Stimulated activated CD8-positive, alpha-beta memory T cell treated with anti-CD3 and anti-CD28 coated beads, Interleukin-2, amount 100 ng/mL, for 1 hour (primary cell): ENCODE measurements around the gene ANKS6.
A peak's percentile ranks its signal among the peaks of the same experiment; 100 is the strongest.

ENCODE experiments used
- DNase-seq, 2 donors: peaks; one replicate each; pipeline ENCODE4 v3.0.0-alpha.2; 2020; ENCODE audit warnings: low read depth in 2 of 2

The ANKS6 gene

DNA sequence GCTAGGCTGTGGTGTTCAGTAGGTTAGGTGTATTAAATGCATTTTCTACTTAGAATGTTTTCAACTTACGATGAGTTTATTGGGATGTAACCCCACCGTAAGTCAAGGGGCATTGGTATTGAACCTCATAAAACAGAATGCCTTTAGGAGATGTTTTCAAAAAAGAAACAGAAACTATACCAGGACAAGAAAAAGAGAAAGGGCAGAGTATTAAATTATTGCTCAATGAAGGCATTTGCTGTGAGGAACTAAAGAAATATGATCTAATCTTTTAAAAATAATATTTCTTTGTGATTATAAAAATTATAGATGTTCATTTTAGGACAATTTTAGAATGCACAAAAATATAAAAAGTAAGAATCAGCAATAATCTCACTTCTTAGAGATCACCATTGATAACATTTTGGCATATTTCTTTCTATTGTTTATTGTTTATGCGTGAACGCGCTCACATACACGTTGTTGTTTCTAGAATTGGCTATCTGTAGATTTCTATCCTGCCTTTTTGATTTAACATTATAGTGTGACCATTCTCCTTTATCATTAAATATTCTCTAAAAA is 19.1 kb upstream of the ANKS6 start:
- DNase-seq = no peak

DNA sequence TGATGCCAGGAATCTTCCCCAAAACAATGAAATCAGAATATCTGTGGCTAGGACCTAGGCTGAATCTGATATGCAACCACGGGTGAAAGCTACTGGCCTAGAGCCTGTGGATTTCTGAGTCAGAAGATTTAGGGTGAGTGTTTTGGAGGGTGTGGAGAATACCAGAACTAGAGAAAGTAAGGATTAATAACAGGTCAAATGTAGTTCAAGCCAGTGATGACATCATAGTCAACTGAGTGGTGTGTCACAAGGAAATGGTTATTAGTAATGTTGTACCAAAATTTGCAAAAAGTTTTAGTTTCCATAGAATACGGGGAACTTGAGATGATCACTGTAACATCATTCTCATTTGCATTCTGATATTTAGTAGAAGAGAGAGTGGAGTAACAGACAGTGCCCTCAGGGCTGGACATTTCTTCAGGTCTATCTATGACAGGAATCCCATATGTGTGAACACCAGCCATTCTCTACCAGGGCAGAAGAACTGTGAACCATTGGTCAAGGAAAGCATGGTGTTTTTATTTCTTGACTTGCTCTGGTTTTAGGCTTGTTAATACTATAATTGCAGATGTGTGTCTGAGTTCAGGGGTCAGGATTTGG is 14.8 kb upstream of the ANKS6 start:
- no peak for DNase-seq

DNA sequence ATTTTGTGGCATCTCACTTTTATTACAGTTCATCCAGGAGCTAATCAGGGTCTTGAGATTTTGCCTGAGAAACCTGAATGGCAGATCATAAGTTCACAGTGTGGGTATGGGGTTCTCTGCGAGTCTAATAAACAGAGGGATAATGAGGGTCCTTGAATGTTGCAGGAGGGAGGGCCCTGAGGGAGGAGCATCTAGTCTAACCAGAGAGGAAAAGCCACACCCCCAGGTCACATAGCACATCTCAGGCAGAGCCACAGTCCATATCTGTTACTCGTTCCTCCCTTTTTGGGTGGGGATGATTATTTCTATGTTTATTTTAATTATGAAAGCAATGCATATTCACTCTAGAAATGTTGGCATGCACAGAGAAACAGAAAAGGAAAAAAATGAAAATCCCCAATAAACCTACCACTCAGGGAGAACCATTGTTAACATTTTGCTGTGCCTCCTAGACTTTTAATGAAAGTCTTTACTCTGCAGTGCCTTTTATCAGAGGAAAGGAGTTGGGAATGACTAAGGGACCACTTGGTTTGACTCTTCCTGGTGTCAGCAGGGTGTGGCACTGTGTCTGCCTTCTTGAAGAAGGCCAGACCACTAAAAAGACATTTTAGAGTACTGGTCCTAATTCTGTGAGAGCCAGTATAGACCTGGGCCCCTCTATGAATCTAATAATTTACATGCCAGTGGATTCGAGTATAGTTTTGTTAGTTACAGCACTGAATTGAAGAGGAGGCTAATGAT is 13.9 kb upstream of the ANKS6 start:
- DNase-seq = no peak

DNA sequence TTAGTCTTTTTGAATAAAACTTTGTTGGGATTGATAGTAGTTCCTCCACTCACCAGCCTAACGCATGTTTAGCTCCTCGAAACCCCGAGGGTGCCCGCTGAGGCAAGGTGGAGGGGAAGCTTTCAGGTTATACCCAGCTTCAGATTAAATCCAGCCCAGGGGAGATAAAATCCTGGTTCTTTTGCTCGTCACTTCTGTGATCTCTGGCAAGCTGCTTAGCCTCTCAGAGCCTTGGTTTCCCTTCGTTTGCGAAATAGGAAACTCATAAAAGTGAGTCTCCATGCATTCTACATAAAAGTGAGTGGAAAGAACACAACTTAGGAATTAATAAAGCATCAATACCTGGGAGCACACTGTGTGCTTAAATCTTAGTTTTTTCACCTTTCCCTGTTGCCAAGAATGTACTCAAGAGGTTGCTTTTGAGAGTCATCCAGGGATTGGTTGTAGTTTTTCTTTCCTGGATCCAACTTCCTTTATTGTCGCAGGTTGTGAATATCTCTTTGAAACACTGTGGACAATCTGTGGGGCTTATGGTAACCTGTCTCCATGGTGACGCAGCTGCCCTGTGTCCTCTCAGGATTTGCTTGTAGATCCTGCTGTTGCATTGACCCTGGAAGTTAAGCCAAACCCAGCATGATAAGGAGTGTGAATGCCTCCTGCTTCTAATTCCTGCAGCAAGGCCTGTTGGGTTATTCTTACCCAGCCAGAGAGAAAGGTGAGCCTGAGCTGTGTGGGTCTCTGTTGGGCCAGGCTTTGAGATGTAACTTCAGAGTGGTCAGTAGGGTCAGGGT is 13.2 kb upstream of the ANKS6 start:
- DNase-seq = no peak

DNA sequence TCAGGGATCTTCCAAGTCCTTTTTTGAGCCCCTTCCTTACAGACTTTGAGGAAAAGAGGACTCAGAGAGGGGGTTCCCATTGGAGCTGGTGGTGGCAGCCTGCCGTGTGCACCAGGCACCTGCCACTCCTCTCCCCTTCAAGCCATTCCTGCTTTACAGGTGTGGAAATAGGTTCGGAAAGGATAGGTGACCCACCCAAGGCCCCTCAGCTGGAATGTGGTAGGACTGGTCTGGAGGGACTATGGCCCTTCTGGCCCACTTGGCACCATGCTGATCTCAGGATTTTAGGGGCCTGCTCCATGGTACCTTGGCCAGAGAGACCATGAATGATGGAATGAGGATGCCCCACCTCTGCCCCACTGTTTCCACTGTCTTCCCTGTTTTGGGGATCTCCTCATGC is 12.5 kb upstream of the ANKS6 start:
- DNase-seq = no peak

DNA sequence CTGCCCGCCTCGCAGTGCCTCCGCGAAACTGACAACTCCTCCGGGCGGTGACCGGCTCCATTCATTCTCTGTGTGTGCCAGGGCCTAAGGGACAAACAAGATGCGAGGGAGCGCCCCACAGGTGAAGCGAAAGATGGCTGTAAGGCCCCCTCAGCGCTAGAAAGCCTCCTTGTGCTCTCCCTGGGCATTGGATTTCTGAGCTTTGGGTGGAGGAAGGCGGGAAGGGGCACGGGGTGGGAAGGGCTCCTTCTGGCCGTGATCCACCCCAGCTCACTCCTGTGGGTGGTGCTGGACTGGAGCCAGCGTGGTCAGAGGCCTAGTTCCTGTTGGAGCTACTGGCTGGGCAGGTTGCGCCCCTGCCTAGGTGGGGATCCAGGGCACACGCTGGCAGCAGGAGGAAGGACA is 12.1 kb upstream of the ANKS6 start:
- no peak for DNase-seq

DNA sequence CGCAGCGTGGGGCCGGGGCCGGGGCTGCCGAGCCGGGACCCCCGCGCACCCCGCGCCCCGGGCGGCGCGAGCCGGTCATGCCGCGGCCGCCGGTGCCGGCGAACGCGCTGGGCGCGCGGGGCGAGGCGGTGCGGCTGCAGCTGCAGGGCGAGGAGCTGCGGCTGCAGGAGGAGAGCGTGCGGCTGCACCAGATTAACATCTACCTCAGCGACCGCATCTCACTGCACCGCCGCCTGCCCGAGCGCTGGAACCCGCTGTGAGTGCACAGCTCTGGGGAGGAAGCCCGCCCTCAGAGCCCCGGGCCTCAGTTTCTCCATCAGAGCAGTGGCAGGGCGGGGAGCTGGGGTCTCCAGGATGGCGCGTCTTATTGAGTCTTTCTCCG is 11.4 kb upstream of the ANKS6 start:
- DNase-seq = no peak

DNA sequence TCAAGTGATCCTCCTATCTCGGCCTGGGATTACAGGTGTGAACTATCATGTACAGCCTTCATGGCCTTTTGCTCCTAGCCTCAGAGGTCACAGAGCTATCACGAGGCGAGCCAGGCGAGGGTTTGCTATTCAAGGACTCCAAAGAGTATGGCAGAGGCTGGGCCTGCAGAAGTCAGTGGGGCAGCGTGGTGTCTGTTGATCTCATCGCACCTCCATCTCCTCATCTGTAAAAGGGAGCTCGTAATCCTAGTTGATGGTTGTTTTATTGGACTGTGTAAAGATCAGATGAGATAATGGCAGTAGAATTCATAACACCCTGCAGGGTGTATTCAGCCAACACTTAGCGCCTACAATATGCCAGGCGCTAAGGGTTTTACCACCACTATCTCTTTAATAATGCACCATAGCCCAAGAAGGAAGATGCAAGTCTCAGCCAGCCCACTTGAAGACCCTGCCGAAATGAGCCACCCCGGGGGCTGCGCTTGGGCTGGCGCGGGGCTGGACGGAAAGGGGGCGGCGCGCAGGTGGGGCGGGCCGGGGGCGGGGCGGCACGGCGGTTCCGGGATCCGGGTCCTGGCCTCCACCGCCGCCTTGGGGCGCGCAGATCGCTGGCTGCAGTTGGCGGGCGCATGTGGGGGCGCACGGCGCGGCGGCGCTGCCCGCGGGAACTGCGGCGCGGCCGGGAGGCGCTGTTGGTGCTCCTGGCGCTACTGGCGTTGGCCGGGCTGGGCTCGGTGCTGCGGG is 10.9 kb upstream of the ANKS6 start, which contains the start of gene GALNT12:
GALNT12 (plus strand) TSS at position 601 of the 744 bp plus-strand sequence; CDS start at position 630, 29 bp downstream.
- peak; percentile 14 to 30 for DNase-seq

DNA sequence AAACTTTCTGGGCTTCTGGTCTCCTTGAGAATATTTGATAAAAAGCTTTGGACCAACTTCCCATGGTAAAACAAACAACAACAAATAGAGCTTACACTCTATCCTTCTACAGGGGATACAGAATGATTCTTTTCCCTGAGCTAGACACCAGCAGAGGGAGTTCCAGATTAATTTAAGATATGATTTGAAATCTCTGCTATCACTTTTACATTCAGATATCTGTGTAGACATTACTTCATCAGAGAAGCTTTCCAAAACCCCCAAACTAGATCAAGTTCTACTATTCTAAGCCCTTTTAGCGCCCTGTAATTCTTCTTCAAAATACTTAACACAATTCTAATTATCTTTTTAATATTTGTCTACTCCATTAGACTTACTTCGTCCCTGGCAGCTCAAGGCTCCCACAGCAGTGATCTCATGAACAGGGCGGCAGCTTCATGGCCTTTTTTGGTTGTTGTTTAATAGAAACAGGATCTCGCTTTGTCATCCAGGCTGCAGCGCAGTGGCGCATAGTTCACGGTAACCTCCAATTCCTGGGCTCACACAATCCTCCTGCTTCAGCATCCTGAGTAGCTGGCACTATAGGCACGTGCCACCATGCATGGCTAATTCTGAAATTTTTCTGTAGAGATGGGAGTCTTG is 10.2 kb upstream of the ANKS6 start:
- no peak for DNase-seq

DNA sequence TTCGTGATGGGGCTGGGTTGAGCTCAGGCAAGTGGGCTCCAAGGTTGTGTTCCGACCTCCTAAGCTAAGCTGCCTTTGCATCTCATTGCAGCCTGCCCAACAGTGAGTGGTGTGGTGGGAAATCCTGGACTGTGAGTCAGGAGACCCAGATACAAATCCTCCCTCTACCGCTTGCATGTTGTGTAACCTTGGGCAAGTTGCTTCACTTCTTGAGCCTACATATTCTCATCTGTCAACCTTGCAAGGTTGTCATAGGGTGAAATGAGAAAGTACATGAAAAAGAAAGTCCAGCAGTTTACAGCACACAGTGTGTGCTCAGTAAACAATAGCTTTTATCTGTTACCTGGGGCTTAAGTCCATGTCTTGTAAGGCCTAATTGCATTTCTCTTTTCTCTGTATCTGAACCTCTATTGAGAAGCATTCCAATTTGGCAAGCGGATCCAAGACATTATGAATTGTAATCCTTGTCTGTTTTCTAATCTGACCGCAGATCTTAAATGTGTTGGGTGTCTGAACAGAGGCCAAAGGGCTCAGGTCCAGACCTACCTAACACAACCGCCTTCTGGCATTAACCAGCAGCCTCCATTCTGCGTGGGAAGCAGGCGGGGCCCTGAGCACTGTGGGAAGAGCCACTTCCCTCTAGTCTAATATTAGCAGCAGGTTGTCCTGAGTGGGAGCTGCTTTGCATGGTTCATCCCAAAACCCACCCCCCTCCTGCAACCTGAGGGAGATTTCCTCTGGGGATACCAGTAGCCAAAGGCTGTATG is 9.3 kb upstream of the ANKS6 start:
- no peak for DNase-seq

DNA sequence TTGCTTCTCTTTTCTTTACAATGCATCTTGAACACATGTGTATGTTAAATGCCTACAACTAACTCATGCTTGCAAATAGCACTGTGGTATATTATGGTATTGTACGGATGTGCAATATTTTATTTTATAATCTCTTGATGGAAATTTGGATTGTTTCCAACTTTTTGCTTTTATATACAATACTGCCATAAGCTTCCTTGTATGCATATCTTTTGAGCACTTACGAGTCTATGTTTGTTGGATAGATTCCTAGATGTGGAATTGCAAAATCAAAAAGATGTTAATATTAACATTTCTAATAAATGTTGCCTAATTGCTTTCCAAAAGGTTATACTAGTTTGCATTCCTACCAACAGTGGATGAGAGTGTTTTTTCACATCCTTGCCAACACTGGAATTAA is 7.7 kb upstream of the ANKS6 start:
- DNase-seq = no peak

DNA sequence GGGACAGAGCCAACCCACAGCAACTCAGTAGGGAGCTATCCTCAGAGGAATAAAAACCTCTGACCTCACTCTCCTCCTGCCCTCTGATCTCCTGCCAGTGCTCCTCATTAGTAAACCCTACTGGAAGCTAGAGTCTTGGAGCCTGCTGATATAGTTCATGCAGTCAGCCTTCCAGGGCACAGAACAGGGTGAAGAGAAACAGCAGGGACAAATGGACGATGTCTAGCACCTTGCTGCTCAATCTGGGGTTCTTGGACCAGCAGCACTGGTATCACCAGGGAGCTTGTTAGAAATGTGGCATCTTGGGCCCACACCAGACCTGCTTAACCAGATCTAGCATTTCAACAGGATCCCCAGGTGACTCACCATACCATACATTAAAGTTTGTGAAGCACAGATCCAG is 5.6 kb upstream of the ANKS6 start:
- DNase-seq = no peak

DNA sequence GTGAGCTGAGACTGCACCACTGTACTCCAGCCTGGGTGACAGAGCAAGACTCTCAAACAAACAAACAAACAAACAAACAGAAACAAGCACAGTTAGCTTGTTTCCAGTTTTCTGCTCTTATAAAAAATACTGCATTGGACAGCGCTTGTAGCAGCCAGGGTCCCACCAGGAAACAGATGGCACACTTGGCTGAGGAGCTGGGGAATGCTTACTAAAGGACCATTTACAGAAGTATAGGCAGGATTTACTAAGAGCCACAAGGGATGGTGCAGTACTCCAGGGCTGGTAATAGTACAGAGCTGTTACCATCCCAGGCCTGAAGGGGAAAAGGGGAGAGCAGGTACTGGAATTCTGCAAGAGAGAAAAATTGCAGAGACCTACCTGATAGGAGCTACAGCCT is 5.2 kb upstream of the ANKS6 start:
- no peak for DNase-seq

DNA sequence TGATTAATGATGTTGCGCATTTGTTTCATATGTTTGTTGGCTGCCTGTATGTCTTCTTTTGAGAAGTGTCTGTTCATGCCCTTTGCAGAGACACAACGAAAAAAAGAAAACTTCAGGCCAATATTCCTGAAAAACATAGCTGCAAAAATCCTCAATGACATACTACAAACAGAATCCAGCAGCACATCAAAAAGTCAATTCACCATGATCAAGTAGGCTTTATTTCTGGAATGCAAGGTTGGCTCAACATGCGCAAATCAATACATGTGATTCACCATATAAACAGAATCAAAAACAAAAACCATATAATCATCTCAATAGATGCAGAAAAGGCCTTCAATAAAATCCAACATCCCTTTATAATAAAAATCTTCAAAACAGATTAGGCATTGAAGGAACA is 1.9 kb upstream of the ANKS6 start:
- no peak for DNase-seq

DNA sequence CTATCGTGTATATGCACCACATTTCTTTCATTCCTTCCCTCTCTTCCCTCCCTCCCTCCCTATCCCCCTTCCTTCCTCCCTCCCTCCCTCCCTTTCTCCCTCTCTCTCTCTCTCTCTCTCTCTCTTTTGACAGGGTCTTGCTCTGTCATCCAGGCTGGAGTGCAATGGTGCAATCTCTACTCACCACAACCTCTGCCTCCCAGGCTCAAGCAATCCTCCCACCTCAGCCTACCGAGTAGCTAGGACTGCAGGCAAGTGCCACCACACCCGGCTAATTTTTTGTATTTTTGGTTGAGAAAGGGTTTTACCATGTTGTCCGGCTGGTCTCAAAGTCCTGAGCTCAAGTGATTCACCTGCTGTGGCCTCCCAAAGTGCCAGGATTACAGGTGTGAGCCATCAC is 1.1 kb upstream of the ANKS6 start:
- DNase-seq = no peak

DNA sequence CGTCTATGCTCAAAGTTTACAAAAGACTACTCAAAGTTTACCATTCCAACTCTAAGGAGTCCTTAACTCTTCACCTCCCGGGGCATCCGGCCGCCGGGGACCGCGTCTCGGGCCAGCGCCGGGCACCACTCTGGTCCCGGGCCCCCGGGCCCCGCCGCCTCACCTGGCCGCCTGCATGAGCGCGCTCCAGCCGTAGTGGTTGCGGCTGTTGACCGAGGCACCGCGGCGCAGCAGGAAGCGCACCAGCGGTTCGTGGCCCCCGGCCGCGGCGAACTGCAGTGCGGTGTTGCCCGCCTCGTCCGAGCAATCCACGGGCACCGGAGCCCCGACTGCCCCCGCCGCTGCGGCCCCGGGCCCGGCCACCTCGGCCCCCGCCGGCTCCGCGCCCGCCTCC is 388 bp downstream of the ANKS6 start:
- DNase-seq = no peak

DNA sequence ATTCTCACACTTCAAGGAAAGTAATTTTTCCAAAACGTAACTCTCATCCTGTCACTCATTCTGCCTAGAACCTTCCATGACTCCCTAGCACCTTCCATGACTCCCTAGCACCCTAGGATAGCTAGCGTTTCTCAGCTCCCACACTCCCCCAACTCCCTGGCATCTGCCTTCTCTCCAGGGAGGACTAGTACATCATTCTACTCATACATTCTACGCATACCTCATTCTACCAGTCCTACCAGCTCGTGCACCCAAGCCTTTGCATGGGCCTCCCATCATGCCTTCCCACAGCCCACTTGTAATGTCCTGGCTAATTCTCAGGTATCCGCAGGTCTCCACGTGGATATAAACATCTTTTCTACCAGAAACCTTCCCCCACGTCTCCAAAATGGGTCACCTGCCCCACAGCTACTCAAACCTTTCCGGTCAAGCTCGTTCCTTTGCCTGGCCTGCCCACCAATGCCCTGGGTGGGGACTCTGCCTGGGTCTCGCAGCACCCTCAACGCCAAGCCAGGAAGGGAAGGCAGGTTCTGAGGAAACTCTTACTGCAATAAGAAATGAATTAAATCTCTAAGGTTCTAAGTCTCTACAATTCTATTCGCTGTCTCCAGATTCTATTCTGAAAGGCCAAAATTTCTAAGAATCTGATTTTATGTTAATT is 930 bp downstream of the ANKS6 start:
- no peak for DNase-seq

DNA sequence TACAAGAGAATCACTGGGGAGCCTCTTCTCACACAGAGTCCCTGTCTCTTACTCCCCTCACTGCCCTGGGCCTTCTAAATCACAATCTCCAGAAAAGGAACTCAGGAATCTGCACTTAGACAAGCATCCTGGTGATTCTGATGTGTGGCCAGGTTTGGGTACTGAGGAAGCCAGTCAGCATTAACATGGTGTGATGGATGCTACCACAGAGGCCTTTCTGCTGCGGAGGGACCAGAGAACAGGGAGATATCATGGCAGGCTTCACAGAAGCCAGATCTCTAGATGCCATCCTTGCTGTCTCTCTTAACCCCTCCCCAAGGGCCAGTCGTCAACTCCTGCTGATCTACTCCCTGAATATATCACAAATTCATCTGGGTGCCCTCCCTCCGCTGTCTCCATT is 1.6 kb downstream of the ANKS6 start:
- no peak for DNase-seq

DNA sequence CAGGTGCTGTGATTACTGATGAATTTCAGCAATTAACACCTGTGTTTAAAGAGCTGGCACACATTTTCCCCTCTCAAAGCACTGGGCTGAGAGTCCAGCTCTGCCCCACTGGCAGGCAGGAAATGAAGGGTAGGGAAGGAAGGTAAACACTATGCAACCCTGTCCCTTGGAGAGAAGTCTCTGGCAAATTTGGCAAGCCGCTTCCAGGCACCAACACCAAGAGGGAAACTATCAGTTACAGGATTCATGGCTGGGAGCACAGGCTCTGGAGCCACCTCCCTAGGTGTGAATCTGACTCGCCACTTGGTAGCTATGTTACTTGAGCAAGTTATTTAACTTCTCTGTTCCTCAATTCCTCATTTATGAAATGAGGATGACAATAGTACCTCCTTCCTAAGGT is 3.3 kb downstream of the ANKS6 start:
- no peak for DNase-seq
